WTC11 (cell line): ENCODE data around the gene DAAM2. TPM values are rescaled to one million over a fixed set of nuclear protein-coding genes. Genes with fewer than 3 reads are reported as not detected.

Experiments
- ATAC-seq: fragments of 200-7000 bp; cut with Tn5 transposase; 2 replicates; pipeline ENCODE4 v1.10.0; 2021; ENCODE audit warnings: mild to moderate bottlenecking, moderate library complexity
- CTCF ChIA-PET: fragments of 300-600 bp; sonication (Branson Sonifier 250); formaldehyde crosslinking; loops from one replicate; lab custom pipeline; 2021; ENCODE audit warnings: antibody characterized with exemption; lab: Charles Lee
- POLR2A ChIA-PET: fragments of 350-600 bp; sonication (Branson Sonifier 250); formaldehyde crosslinking; loops from one replicate; lab custom pipeline; 2021; ENCODE audit warnings: antibody characterized with exemption; lab: Charles Lee
- DNase-seq: peaks from one replicate; pipeline ENCODE4 v3.0.0; 2021; ENCODE audit warnings: low spot score
- H3K27ac Mint-ChIP-seq: 2 replicates; pipeline ENCODE4 v1.8.0; 2021; ENCODE audit warnings: mixed read lengths
- H3K27me3 Mint-ChIP-seq: 2 replicates; pipeline ENCODE4 v1.8.0; 2021; ENCODE audit warnings: low read depth, mild to moderate bottlenecking, moderate library complexity, mixed read lengths
- H3K36me3 Mint-ChIP-seq: 2 replicates; pipeline ENCODE4 v1.8.0; 2021; ENCODE audit warnings: mixed read lengths
- H3K4me1 Mint-ChIP-seq: 2 replicates; pipeline ENCODE4 v1.8.0; 2022; ENCODE audit warnings: mixed read lengths
- H3K4me3 Mint-ChIP-seq: 2 replicates; pipeline ENCODE4 v1.8.0; 2021; ENCODE audit warnings: mild to moderate bottlenecking, moderate library complexity, mixed read lengths
- H3K9me3 Mint-ChIP-seq: 2 replicates; pipeline ENCODE4 v1.8.0; 2021; ENCODE audit warnings: mixed read lengths
- ATF6 ChIP-seq: sonication (generic); formaldehyde crosslinking; IDR thresholded peaks from 2 replicates; pipeline ENCODE4 v1.8.1; 2023; ENCODE audit warnings: mild to moderate bottlenecking, missing genetic modification reagents
- E2F4 ChIP-seq: sonication (generic); formaldehyde crosslinking; IDR thresholded peaks from 2 replicates; pipeline ENCODE4 v1.8.1; 2022; ENCODE audit warnings: low read depth, mild to moderate bottlenecking, moderate library complexity, missing genetic modification reagents, borderline replicate concordance
- HMGXB4 ChIP-seq: sonication (generic); formaldehyde crosslinking; IDR thresholded peaks from 2 replicates; pipeline ENCODE4 v1.8.1; 2023; ENCODE audit warnings: mild to moderate bottlenecking, moderate library complexity, missing genetic modification reagents
- MAX ChIP-seq: sonication (generic); formaldehyde crosslinking; IDR thresholded peaks from 2 replicates; pipeline ENCODE4 v1.8.0; 2022; ENCODE audit warnings: mild to moderate bottlenecking, missing genetic modification reagents
- MLX ChIP-seq: sonication (generic); formaldehyde crosslinking; IDR thresholded peaks from 2 replicates; pipeline ENCODE4 v1.8.1; 2023; ENCODE audit warnings: mild to moderate bottlenecking, missing genetic modification reagents, moderate library complexity
- NFE2L1 ChIP-seq: sonication (generic); formaldehyde crosslinking; IDR thresholded peaks from 2 replicates; pipeline ENCODE4 v1.8.1; 2023; ENCODE audit warnings: missing genetic modification reagents
- RORB ChIP-seq: fragments of 250-450 bp; sonication (Bioruptor Pico); IDR thresholded peaks from 2 replicates; pipeline ENCODE4 v1.9.0; 2021; ENCODE audit warnings: mild to moderate bottlenecking
- SMAD4 ChIP-seq: sonication (generic); formaldehyde crosslinking; IDR thresholded peaks from 2 replicates; pipeline ENCODE4 v1.8.0; 2022; ENCODE audit warnings: mild to moderate bottlenecking, missing genetic modification reagents
- STAT6 ChIP-seq: sonication (generic); formaldehyde crosslinking; conservative IDR thresholded peaks from 2 replicates; pipeline ENCODE4 v1.8.1; 2023; ENCODE audit warnings: mild to moderate bottlenecking, low read depth, missing genetic modification reagents, moderate library complexity
- TCF7 ChIP-seq: sonication (generic); formaldehyde crosslinking; IDR thresholded peaks from 2 replicates; pipeline ENCODE4 v1.8.0; 2022; ENCODE audit warnings: mild to moderate bottlenecking, low read depth, missing genetic modification reagents, moderate library complexity
- TEAD1 ChIP-seq: sonication (generic); formaldehyde crosslinking; IDR thresholded peaks from 2 replicates; pipeline ENCODE4 v1.8.0; 2022; ENCODE audit warnings: mild to moderate bottlenecking, missing genetic modification reagents
- ZNF121 ChIP-seq: sonication (generic); formaldehyde crosslinking; IDR thresholded peaks from 2 replicates; pipeline ENCODE4 v1.8.0; 2023; ENCODE audit warnings: missing genetic modification reagents
- ZNF263 ChIP-seq: sonication (generic); formaldehyde crosslinking; IDR thresholded peaks from 2 replicates; pipeline ENCODE4 v1.8.1; 2022; ENCODE audit warnings: low read depth, mild to moderate bottlenecking, moderate library complexity, missing genetic modification reagents
- ZNF317 ChIP-seq: sonication (generic); formaldehyde crosslinking; IDR thresholded peaks from 2 replicates; pipeline ENCODE4 v1.8.1; 2023; ENCODE audit warnings: low read depth, mild to moderate bottlenecking, moderate library complexity, missing genetic modification reagents, borderline replicate concordance
- ZNF396 ChIP-seq: fragments of 250-450 bp; sonication (Bioruptor Pico); IDR thresholded peaks from 2 replicates; pipeline ENCODE4 v1.8.0; 2021; ENCODE audit warnings: mild to moderate bottlenecking, moderate library complexity, borderline replicate concordance
- ZNF512 ChIP-seq: sonication (generic); formaldehyde crosslinking; IDR thresholded peaks from 2 replicates; pipeline ENCODE4 v1.8.1; 2022; ENCODE audit warnings: missing genetic modification reagents, borderline replicate concordance
- ZNF532 ChIP-seq: fragments of 250-450 bp; sonication (Bioruptor Pico); IDR thresholded peaks from 2 replicates; pipeline ENCODE4 v1.9.0; 2021; ENCODE audit warnings: mild to moderate bottlenecking, borderline replicate concordance
- total RNA-seq: library from RNA; stranded (reverse); gene quantifications from 3 replicates; pipeline ENCODE4 v1.2.3, GENCODE V29; 2021

Gene DAAM2
- total RNA-seq, 1 experiment from 2014 or later = 2.0 TPM

- no peak for TF ChIP-seq TCF7
- no peak for TF ChIP-seq MLX (CRISPR knock-in tag)
- no peak for TF ChIP-seq RORB (CRISPR knock-in tag)
- no peak for TF ChIP-seq ZNF317
- TF ChIP-seq SMAD4 (CRISPR knock-in tag) = no peak
- TF ChIP-seq, all 79 proteins: peak for 0
These were observed 4.9 kb upstream of the DAAM2 start (continued) for GRCh38 chr6:39787322-39787721.

- POLR2A ChIA-PET = no interaction called here
- H3K4me3 Mint-ChIP-seq = no peak overlapping the region
- H3K27me3 Mint-ChIP-seq = peaks cover 26% of the 10 kb centered on the region
- H3K4me1 Mint-ChIP-seq = peaks cover 26% of the 10 kb centered on the region
- ATAC-seq (no peak), DNase-seq (no peak)
- CTCF ChIA-PET = interaction anchor here (0.6 to 3.2 kb wide), 5 partner anchors 9 to 697 kb away, joined by 3 to 20 read pairs (median 3); no protein-coding TSS in a partner anchor
- no peaks in the 10 kb centered on the region for H3K36me3 Mint-ChIP-seq
- TF ChIP-seq ATF6 = no peak
- TF ChIP-seq E2F4 (CRISPR knock-in tag) = no peak
- no peak for TF ChIP-seq ZNF121
- no peak for TF ChIP-seq ZNF512 (CRISPR knock-in tag)
- TF ChIP-seq ZNF532 (CRISPR knock-in tag) = no peak
- no peak overlapping the region for H3K27ac Mint-ChIP-seq
- no peaks in the 10 kb centered on the region for H3K9me3 Mint-ChIP-seq
These were observed 1.4 kb upstream of the DAAM2 start for GRCh38 chr6:39790772-39791171.

GRCh38 chr6:39791311-39791710 is 865 bp upstream of the DAAM2 start:
- ChIA-PET CTCF (interaction anchor here (0.7 to 3.2 kb wide), 15 partner anchors 9 to 697 kb away, joined by 3 to 20 read pairs (median 3); no protein-coding TSS in a partner anchor), POLR2A (interaction anchor here (0.6 kb wide), 1 partner anchor 33 kb away, joined by 3 read pairs; no protein-coding TSS in a partner anchor)
- Mint-ChIP-seq H3K4me1 (peaks cover 26% of the 10 kb centered on the region), H3K4me3 (peak overlapping the region; percentile 40), H3K27ac (no peak overlapping the region), H3K27me3 (peaks cover 26% of the 10 kb centered on the region), H3K9me3 (no peaks in the 10 kb centered on the region), H3K36me3 (no peaks in the 10 kb centered on the region)
- DNase-seq (no peak), ATAC-seq (peak; percentile 31)
- TF ChIP-seq MAX (no peak), HMGXB4 (CRISPR knock-in tag) (no peak), STAT6 (no peak), TEAD1 (CRISPR knock-in tag) (no peak), ZNF396 (CRISPR knock-in tag) (no peak), NFE2L1 (CRISPR knock-in tag) (no peak), ZNF263 (no peak)
